ENCODE results near the gene FADD. TPM values are rescaled to one million over a fixed set of nuclear protein-coding genes. Genes with fewer than 3 reads are reported as not detected.

The FADD gene, protein sequence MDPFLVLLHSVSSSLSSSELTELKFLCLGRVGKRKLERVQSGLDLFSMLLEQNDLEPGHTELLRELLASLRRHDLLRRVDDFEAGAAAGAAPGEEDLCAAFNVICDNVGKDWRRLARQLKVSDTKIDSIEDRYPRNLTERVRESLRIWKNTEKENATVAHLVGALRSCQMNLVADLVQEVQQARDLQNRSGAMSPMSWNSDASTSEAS
- 10 to 100 TPM; 17.9 to 24.5 (median 21.0) TPM for total RNA-seq

GRCh38 chr11:70202920-70203750 is at the start of gene FADD:
Gene FADD (plus strand): TSS chr11:70203296. CDS start chr11:70203460, 164 bp downstream.
- DNase-seq (ENCODE audit: low spot score in 2 of 2) = peak; percentile 87 to 97
- H3K4me3 ChIP-seq (ENCODE audit: low read depth, poor library complexity, severe bottlenecking) = peak within 1 kb of the TSS; percentile 69
- TF ChIP-seq, protein P1, sequence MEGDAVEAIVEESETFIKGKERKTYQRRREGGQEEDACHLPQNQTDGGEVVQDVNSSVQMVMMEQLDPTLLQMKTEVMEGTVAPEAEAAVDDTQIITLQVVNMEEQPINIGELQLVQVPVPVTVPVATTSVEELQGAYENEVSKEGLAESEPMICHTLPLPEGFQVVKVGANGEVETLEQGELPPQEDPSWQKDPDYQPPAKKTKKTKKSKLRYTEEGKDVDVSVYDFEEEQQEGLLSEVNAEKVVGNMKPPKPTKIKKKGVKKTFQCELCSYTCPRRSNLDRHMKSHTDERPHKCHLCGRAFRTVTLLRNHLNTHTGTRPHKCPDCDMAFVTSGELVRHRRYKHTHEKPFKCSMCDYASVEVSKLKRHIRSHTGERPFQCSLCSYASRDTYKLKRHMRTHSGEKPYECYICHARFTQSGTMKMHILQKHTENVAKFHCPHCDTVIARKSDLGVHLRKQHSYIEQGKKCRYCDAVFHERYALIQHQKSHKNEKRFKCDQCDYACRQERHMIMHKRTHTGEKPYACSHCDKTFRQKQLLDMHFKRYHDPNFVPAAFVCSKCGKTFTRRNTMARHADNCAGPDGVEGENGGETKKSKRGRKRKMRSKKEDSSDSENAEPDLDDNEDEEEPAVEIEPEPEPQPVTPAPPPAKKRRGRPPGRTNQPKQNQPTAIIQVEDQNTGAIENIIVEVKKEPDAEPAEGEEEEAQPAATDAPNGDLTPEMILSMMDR (IDR thresholded peaks at IDR 0.05) = no peak
- TF ChIP-seq POLR2A (IDR thresholded peaks at IDR 0.05) = peak in 1 of 2 donors; percentile 51
- WGBS, 2 donors = 0% methylated on average over 54 to 63 of the region's 91 CpGs
- intact Hi-C loops (cut with DNase I; ENCODE audit: low total_unique reads) = no loop called here

DNA sequence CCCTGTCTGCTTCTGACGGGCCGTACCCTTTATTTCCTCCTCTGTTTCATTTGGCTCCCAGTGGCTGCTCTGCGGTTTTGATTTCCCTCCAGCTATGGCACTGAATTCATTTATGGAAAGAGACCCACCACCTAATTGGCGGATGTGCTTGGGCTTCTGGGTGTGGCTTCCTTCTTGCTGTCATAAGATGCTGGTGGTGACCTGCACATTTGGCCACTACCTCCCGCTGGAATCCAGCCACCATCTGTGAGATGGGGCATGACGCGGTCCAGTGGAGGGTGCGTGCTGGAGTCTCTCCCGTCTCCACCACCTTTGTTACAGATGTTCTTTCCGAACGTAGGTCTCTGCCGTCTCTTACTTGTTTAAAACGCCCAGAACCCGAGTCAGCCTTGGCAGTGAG is 47.7 kb upstream of the FADD start:
- 53 to 61% methylated on average over 14 of the region's 14 CpGs for WGBS, 2 donors
- H3K4me3 ChIP-seq (ENCODE audit: low read depth, poor library complexity, severe bottlenecking) = no peak overlapping the region
- peak in 1 of 2 donors; percentile 45 for DNase-seq (ENCODE audit: low spot score in 2 of 2)
- TF ChIP-seq, protein P1 (IDR thresholded peaks at IDR 0.05) = no peak
- no peak for TF ChIP-seq POLR2A (IDR thresholded peaks at IDR 0.05)
- intact Hi-C loops (cut with DNase I; ENCODE audit: low total_unique reads) = no loop called here

DNA sequence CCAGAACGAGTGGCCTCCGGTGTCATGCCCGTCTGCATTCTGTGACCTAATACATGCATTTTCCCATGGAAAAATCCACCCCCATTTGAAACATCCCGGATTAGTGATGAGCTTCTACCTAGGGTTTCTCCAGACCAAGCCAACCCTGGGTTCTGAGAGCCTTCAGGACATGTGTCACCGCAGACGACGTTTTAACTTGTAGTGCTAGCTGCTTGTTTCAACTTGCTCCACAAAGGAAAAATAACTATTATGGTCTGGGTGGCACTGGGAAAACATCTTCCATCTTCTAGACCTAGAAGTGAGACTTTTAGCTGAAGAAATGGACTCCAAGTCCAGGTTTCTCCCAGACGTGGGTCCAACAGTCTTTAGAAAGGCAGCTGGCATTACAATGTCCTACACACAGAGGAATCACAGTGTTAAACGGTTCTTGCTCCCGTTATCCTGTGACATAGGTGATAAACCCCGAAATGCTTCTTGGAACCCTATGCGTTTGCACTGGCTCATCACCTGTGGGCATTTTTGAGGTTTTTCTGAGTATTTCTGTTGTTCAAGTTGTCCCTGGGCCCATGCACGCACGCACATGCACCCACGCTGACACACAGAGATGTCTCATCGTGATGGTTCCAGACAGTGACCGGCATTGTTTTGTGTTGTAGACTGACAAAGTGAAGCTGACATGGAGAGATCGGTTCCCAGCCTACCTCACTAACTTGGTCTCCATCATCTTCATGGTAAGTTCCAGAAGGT is 46.6 kb upstream of the FADD start:
- TF ChIP-seq, protein P1 (IDR thresholded peaks at IDR 0.05) = no peak
- TF ChIP-seq POLR2A (IDR thresholded peaks at IDR 0.05) = no peak
- intact Hi-C loops (cut with DNase I; ENCODE audit: low total_unique reads) = no loop called here
- H3K4me3 ChIP-seq (ENCODE audit: low read depth, poor library complexity, severe bottlenecking) = no peak overlapping the region
- DNase-seq (ENCODE audit: low spot score in 2 of 2) = peak in 1 of 2 donors; percentile 32
- WGBS, 2 donors = 64 to 72% methylated on average over 18 of the region's 18 CpGs

DNA sequence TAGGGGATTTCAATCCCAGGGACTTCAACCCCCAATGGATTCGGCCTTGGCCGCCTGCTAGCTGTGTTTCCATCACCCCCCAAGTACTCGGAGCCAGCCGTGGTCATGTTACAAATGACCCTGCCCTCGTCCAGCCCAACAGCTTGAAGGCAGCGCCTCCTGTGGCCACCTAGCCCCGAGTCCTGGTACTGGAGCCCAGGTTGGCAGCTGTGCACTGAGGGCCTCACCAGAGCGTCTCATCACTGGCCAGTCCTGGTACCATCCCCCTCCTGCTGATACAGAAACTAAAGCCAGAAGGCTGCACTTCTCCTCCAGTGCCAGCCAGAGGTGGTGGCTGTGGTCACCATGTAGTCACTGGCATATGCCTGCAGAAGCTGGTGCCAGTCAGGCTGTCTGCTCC is 44.9 kb upstream of the FADD start:
- no peak for DNase-seq (ENCODE audit: low spot score in 2 of 2)
- TF ChIP-seq, protein P1 (IDR thresholded peaks at IDR 0.05) = no peak
- TF ChIP-seq POLR2A (IDR thresholded peaks at IDR 0.05) = no peak

DNA sequence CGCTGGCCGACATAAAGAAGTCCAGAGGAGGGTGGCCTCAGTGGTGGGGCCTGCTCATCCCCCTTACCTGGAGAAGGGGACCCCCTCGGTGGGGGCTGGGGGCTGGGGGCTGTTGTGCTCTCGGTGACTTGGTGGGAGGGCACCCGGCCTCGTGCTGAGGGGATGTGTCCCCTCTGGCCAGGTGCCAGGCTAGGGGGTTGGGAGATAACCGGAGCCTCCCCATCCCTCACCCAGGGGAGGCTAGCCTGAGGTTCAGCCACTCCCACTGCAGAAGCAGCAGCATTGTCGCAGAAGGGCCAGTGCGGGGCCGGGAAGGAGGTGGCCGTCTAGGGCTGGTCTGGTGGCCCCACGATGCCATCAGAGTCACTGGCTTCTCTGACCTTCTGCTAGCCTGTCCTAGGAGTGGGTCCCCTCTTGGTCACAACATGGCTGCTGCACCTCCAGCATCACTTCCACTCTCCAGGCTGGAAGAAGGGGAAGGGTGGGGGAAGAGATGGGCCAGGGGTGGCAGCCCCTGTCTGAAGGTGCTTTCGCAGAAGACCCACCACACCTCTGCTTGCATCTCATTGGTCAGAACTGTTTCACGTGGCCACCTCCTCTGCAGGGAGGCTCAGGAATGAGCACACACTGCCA is 44.2 kb upstream of the FADD start:
- intact Hi-C loops (cut with DNase I; ENCODE audit: low total_unique reads) = no loop called here
- no peak for TF ChIP-seq POLR2A (IDR thresholded peaks at IDR 0.05)
- TF ChIP-seq, protein P1 (IDR thresholded peaks at IDR 0.05) = no peak
- no peak overlapping the region for H3K4me3 ChIP-seq (ENCODE audit: low read depth, poor library complexity, severe bottlenecking)
- no peak for DNase-seq (ENCODE audit: low spot score in 2 of 2)
- 89 to 91% methylated on average over 14 of the region's 14 CpGs for WGBS, 2 donors

More for the DNA sequence above, 44.9 kb upstream of the FADD start:
- H3K4me3 ChIP-seq (ENCODE audit: low read depth, poor library complexity, severe bottlenecking) = no peak overlapping the region
- 49 to 58% methylated on average over 8 of the region's 8 CpGs for WGBS, 2 donors
- intact Hi-C loops (cut with DNase I; ENCODE audit: low total_unique reads) = no loop called here

All from lower leg skin (tissue), 4 donors.